Stimulated activated memory B cell treated with anti-CD40 and anti-IgM and Interleukin-4, amounts not matched to agents 10 μg/mL and 1 μg/mL and 100 μg/mL, for 72 hours (primary cell): ENCODE measurements around the gene ISX.

Experiments used
- ATAC-seq: fragments of 150-1000 bp; cut with Tn5 transposase; 2 replicates; pipeline ENCODE4 v1.10.0; 2021
- H3K27ac Mint-ChIP-seq: one replicate; pipeline ENCODE4 v1.8.0; 2022; ENCODE audit warnings: mild to moderate bottlenecking, mixed read lengths
- H3K27me3 Mint-ChIP-seq: one replicate; pipeline ENCODE4 v1.8.0; 2022; ENCODE audit warnings: mixed read lengths
- H3K36me3 Mint-ChIP-seq: one replicate; pipeline ENCODE4 v1.8.0; 2022; ENCODE audit warnings: mixed read lengths
- H3K4me1 Mint-ChIP-seq: one replicate; pipeline ENCODE4 v1.8.0; 2022; ENCODE audit warnings: mixed read lengths
- H3K4me3 Mint-ChIP-seq: one replicate; pipeline ENCODE4 v1.8.0; 2022; ENCODE audit warnings: mild to moderate bottlenecking, moderate library complexity, mixed read lengths
- H3K9me3 Mint-ChIP-seq: one replicate; pipeline ENCODE4 v1.8.0; 2022; ENCODE audit warnings: mixed read lengths

Gene ISX

DNA sequence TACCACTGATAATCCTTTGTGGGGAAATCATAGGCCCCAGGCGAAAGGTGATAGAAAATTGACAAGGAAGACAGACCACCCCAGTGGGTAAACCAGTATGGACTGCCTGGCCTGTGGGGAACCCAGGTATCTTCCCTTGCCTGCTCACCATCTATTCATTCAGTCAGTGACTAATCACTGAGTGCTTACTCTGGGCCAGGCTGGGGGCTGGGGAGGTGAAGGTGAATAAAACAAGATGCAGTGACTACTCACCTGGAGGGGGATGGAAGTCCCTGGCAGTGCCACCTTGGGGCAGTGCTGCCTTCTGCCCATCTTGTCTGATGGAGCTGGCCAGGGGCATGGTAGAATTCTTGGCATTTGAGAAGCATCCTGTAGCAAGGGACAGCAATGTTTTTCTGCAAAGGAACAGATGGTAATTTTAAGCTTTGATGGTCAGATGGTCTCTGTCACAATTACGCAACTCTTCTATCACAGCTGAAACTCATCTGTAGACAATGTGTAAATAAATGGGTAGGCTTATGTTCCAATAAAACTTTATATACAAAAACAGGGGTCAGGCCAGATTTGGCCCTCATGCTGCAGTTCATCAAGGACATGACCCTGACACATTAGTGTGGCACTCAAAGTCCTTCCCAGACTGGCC, 4.6 kb downstream of the ISX start:
- H3K27ac Mint-ChIP-seq = no peak overlapping the region
- H3K9me3 Mint-ChIP-seq = no peaks in the 10 kb centered on the region
- H3K36me3 Mint-ChIP-seq = no peaks in the 10 kb centered on the region
- H3K4me3 Mint-ChIP-seq = no peak overlapping the region
- no peaks in the 10 kb centered on the region for H3K27me3 Mint-ChIP-seq
- no peaks in the 10 kb centered on the region for H3K4me1 Mint-ChIP-seq
- no peak for ATAC-seq

DNA sequence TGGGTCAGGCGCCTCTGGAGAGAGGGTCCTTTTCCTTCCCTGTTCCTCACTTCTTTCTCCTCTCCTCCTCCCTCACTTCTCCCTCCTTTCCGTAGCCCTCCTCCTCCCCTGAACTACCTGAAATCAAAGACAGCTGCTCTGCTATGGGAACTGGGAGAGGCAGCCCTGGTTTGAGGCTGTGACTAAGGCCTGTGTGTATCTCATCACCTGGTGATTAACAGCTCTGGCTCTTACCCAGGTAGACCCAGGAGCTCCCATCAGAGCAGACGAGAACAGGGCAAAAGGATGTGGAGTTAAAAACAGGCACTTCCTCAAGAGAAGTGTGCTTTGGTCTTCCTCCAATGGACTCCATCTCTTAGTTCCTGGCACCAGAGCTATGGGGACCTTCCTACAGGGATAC, 5.8 kb downstream of the ISX start:
- Mint-ChIP-seq H3K4me1 (no peaks in the 10 kb centered on the region), H3K4me3 (no peak overlapping the region), H3K36me3 (no peaks in the 10 kb centered on the region), H3K27ac (no peak overlapping the region), H3K27me3 (peaks cover 9% of the 10 kb centered on the region), H3K9me3 (no peaks in the 10 kb centered on the region)
- no peak for ATAC-seq

DNA sequence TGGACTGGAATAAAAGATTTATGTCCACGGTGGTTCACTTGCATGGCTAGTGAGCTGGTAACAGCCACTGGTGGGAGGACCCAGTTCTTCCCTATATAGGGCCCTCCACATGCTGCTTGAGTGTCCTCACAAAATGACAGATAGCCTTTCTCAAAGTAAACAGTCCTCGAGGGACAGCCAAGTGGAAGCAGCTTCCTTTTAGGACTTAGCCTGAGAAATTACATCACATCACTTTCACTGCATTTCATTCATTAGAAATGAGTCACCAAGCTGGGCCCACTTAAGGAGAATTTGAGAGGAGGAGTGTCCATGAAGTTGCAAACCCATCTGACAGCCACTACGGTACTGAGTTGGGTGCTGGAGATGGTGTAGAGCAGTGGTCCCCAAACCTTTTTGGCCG, 7.0 kb downstream of the ISX start:
- Mint-ChIP-seq H3K36me3 (no peaks in the 10 kb centered on the region), H3K27ac (no peak overlapping the region), H3K9me3 (no peaks in the 10 kb centered on the region), H3K4me1 (no peaks in the 10 kb centered on the region), H3K27me3 (peaks cover 20% of the 10 kb centered on the region), H3K4me3 (no peak overlapping the region)
- ATAC-seq = no peak

DNA sequence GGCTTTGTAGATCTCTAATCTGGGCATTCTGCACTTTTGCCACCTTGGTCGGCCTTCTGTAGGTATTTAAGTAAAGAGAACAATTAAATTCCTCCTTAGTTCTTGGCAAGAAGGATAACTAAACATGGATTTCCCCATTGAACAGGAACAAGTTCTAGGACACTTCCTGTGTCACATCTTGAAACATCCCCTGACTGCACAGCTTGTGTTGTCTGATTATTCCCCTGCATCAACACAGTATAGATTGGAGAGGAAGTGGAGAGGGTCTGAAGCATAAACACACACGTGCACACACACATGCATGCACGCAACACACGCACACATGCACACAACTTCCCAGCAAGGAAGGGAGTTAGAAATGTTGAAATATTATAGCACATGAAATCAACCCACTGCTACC, 8.6 kb downstream of the ISX start:
- ATAC-seq = no peak
- H3K36me3 Mint-ChIP-seq = no peaks in the 10 kb centered on the region
- no peak overlapping the region for H3K27ac Mint-ChIP-seq
- peaks cover 25% of the 10 kb centered on the region for H3K27me3 Mint-ChIP-seq
- no peaks in the 10 kb centered on the region for H3K4me1 Mint-ChIP-seq
- no peaks in the 10 kb centered on the region for H3K9me3 Mint-ChIP-seq
- no peak overlapping the region for H3K4me3 Mint-ChIP-seq

DNA sequence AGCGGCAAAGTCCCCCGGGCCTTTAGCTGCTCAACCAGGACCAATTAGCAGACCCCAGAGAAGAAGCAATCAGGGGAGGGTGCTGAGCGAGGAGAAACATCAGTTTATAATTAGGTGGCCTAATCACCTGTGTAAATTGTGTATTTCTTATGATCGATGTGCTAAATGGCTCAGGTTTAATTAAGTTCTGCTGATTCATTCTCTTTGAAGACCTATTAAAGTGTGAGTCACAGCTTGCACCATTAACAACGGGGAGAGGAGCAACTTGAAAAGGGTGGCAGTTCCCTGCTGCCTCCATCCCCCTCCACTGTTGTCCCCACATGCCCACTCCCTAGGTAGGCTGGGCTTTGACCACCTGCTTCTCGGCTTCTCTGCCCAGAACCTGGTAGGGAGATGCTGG, 10.7 kb downstream of the ISX start:
- no peak overlapping the region for H3K27ac Mint-ChIP-seq
- no peaks in the 10 kb centered on the region for H3K36me3 Mint-ChIP-seq
- peaks cover 25% of the 10 kb centered on the region for H3K27me3 Mint-ChIP-seq
- no peaks in the 10 kb centered on the region for H3K4me1 Mint-ChIP-seq
- no peaks in the 10 kb centered on the region for H3K9me3 Mint-ChIP-seq
- ATAC-seq = no peak
- H3K4me3 Mint-ChIP-seq = no peak overlapping the region

DNA sequence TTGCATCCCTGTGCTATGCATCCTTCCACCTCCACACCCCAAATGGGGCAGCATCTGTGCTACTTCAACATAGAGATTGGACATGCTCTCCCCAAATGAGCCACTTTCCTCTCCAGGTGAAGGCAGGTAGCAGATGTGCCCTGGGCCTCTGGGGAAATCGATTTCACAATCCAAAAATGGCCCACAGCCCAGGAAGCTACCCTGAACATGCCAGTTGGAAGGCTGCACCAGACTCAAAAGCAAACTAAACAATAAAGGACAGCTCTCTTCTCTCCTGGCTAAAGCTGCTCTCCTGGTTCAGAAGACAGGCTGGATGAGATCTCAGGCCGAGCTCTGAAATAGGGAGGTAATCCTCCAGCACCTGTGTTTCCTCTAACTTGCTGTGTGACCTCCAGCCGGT, 19.7 kb downstream of the ISX start:
- no peak overlapping the region for H3K27ac Mint-ChIP-seq
- no peaks in the 10 kb centered on the region for H3K4me1 Mint-ChIP-seq
- H3K36me3 Mint-ChIP-seq = no peaks in the 10 kb centered on the region
- ATAC-seq = no peak
- H3K4me3 Mint-ChIP-seq = no peak overlapping the region
- peaks cover 9% of the 10 kb centered on the region for H3K9me3 Mint-ChIP-seq
- H3K27me3 Mint-ChIP-seq = peaks cover 30% of the 10 kb centered on the region

DNA sequence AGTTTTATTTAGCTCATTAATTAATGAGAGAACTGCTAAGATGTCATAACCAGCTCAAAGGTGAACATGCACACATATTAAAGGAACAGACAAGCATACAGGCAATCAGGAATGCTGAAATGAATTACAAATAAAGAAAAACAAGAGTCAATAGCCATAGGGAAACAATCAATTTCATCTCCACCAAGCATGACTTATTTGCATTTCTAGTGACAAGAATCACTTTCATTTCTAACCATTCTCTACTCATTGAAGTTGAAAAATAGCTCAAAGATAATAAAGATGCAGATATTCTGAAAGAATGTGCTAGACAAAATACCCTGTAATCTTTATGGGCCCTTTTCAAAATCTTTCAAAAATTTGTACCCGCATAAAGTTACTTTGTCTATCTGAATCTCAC, 23.2 kb downstream of the ISX start:
- no peaks in the 10 kb centered on the region for H3K4me1 Mint-ChIP-seq
- no peaks in the 10 kb centered on the region for H3K36me3 Mint-ChIP-seq
- peaks cover 5% of the 10 kb centered on the region for H3K9me3 Mint-ChIP-seq
- no peak overlapping the region for H3K27ac Mint-ChIP-seq
- peaks cover 41% of the 10 kb centered on the region for H3K27me3 Mint-ChIP-seq
- ATAC-seq = no peak
- no peak overlapping the region for H3K4me3 Mint-ChIP-seq

DNA sequence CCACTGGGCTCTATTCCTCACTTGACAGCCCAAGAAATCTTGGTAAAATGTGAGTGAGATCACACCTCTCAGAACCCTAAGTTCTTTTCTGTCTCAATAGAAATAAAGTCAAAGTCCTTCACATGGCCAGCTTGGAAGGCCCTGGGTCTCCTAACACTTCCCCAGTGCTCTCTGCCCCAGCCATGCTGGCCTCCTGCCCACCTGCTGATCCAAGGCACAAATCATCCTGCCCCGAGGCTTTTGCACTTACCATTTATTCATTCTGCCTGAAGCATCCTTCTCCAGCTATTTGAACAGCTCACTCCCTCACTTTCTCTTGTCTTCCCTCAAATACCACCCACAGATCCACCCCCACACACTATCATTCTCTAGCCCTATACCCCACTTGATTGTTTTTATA, 26.4 kb downstream of the ISX start:
- H3K27ac Mint-ChIP-seq = no peak overlapping the region
- no peaks in the 10 kb centered on the region for H3K4me1 Mint-ChIP-seq
- H3K9me3 Mint-ChIP-seq = peaks cover 5% of the 10 kb centered on the region
- H3K36me3 Mint-ChIP-seq = no peaks in the 10 kb centered on the region
- peaks cover 37% of the 10 kb centered on the region for H3K27me3 Mint-ChIP-seq
- no peak overlapping the region for H3K4me3 Mint-ChIP-seq
- ATAC-seq = no peak

DNA sequence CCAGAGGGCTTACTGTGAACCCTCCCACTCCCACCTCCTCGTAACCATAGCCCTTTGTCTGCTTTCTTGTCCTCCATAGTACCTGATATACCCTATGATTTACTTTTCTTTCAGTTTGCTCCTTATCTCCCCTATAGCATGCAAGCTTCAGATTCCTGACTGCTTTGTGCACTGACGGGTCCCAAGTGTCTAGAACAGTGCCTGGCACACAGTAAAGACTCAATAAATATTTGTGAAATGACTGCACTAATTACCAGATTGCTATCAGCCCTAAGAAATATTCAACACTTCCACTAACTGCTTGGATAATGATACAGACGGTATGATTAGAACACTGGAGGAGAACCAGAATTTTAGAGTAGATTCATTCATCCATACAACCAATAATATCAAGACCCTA, 33.0 kb downstream of the ISX start:
- Mint-ChIP-seq H3K9me3 (no peaks in the 10 kb centered on the region), H3K27me3 (peaks cover 20% of the 10 kb centered on the region), H3K36me3 (no peaks in the 10 kb centered on the region), H3K27ac (no peak overlapping the region), H3K4me3 (no peak overlapping the region), H3K4me1 (no peaks in the 10 kb centered on the region)
- ATAC-seq = no peak

DNA sequence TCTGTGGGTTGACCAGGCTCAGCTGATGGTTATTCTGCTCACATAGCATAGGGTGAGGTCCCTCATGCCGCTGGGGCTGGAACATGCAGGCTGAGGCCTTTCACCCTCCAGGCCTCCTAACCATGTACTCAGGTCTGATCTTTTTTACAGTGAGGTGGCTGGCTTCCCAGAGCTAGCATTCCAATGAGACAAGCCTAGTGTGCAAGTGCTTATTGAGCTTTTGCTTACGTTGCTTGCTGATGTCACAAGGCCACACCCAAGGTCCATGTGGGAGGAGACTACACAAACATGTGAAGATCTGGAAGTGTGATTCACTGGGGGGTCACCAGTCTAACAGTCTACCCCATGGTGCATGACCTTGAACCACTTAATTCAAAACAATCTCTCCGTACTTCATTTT, 33.9 kb downstream of the ISX start:
- H3K4me1 Mint-ChIP-seq = no peaks in the 10 kb centered on the region
- H3K27me3 Mint-ChIP-seq = peaks cover 14% of the 10 kb centered on the region
- no peak overlapping the region for H3K4me3 Mint-ChIP-seq
- H3K36me3 Mint-ChIP-seq = no peaks in the 10 kb centered on the region
- no peak for ATAC-seq
- no peaks in the 10 kb centered on the region for H3K9me3 Mint-ChIP-seq
- no peak overlapping the region for H3K27ac Mint-ChIP-seq

DNA sequence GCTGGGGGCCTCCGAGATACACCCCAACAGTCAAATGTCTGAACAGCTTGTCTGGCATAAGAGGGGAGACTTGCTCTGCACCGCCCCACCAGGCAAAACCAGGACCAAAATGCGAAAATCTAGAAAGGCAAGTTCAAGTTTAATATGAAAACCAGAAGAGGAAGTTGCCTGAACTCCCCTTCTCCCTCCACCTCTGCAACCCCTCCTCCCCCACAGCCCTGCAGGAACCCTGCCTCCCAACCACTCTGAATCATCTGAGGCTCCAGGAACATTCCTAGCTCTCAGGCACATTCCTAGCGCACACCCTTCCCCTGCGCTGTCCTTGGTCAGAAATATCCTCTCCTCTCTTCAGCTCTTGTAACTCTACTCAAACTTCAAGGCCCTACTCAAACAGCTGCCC, 36.7 kb downstream of the ISX start:
- Mint-ChIP-seq H3K27me3 (peaks cover 9% of the 10 kb centered on the region), H3K36me3 (peaks cover 1% of the 10 kb centered on the region), H3K4me3 (no peak overlapping the region), H3K4me1 (no peaks in the 10 kb centered on the region), H3K27ac (no peak overlapping the region), H3K9me3 (peaks cover 1% of the 10 kb centered on the region)
- ATAC-seq = no peak

DNA sequence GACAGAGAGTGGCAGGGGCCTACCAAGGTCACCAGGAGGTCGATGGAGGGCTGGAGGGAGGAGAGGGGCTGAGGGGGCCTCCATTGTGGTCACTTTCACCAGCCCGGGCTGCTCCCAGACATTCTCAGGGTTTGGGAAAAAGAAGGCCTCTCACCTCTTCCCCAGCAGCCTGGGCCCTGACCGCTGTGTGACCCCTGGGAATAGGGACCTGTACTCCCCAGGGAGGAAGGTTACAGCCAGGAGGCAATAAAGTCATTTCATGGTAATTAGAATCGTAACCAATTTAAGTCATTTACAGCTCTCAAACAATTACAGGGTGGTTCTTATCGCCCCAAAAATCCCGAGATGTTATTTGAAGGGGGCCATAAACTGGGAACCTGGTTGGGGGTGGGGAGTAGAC, 37.8 kb downstream of the ISX start:
- peaks cover 5% of the 10 kb centered on the region for H3K36me3 Mint-ChIP-seq
- ATAC-seq = no peak
- no peak overlapping the region for H3K4me3 Mint-ChIP-seq
- H3K4me1 Mint-ChIP-seq = no peaks in the 10 kb centered on the region
- no peak overlapping the region for H3K27ac Mint-ChIP-seq
- peaks cover 4% of the 10 kb centered on the region for H3K9me3 Mint-ChIP-seq
- peaks cover 16% of the 10 kb centered on the region for H3K27me3 Mint-ChIP-seq

DNA sequence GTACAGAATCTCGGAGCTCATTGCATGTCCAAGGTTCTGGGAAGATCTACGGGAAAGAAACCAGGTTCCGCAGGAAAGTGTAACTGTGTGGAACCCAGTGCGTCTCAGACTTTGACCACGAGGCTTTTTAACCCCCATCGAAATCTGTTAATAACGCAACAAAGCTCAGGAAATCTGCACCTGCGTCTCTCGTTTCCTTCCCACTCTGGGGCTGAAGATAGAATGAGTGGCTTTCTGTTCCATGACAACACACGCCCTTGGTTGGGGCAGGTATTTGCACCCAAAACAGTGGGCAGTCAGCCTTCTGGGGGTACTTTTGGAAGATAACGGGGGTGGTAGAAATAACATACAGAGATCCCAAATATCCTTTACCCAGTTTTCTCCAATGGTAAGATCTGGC, 38.5 kb downstream of the ISX start:
- Mint-ChIP-seq H3K27me3 (peaks cover 23% of the 10 kb centered on the region), H3K36me3 (peaks cover 5% of the 10 kb centered on the region)
- ATAC-seq = no peak

DNA sequence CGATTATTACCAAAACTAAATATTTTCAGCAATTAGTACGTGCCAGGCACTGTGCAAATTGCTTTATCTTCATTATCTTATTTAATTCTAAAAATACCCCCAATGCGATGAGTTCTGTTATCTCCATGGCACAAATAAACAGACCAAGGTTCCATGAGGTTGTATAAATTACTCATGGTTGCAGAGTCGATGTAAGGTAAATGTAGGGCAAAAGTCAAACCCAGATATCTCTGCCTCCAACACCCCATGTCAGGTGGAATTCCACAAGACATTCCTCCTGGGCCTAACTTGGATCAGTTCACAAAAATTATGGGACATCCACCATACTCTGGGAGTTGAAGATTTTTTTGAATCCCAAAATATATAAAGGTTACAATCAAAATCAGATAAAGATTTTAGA, 43.7 kb downstream of the ISX start:
- H3K9me3 Mint-ChIP-seq = peaks cover 4% of the 10 kb centered on the region
- no peak overlapping the region for H3K4me3 Mint-ChIP-seq
- H3K27me3 Mint-ChIP-seq = peaks cover 56% of the 10 kb centered on the region
- no peak for ATAC-seq
- H3K36me3 Mint-ChIP-seq = peaks cover 5% of the 10 kb centered on the region
- H3K27ac Mint-ChIP-seq = no peak overlapping the region
- H3K4me1 Mint-ChIP-seq = no peaks in the 10 kb centered on the region

More for the DNA sequence above, 38.5 kb downstream of the ISX start:
- Mint-ChIP-seq H3K4me3 (no peak overlapping the region), H3K9me3 (peaks cover 4% of the 10 kb centered on the region), H3K4me1 (no peaks in the 10 kb centered on the region), H3K27ac (no peak overlapping the region)

DNA sequence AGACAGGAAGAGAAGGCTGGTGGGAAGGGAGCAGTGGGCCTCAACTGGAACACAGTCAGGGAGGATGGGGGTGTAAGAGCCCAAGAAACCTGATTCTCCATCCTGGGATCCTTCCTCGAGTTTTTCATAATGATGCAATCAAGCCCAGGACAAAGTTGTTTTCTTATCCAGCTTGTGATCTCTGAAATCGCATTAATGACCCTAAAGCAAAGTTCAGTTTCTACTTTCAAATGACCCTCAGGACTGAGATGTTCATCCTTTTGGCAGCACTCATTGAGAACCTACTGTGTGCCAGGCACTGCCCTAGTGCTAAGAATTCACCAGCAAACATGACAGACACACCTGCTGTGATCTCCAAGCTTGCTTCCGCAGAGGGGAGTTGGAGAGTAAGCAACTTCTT, 45.3 kb downstream of the ISX start:
- no peak for ATAC-seq
- peaks cover 4% of the 10 kb centered on the region for H3K9me3 Mint-ChIP-seq
- no peak overlapping the region for H3K4me3 Mint-ChIP-seq
- H3K27ac Mint-ChIP-seq = no peak overlapping the region
- H3K36me3 Mint-ChIP-seq = peaks cover 5% of the 10 kb centered on the region
- peaks cover 56% of the 10 kb centered on the region for H3K27me3 Mint-ChIP-seq
- no peaks in the 10 kb centered on the region for H3K4me1 Mint-ChIP-seq

DNA sequence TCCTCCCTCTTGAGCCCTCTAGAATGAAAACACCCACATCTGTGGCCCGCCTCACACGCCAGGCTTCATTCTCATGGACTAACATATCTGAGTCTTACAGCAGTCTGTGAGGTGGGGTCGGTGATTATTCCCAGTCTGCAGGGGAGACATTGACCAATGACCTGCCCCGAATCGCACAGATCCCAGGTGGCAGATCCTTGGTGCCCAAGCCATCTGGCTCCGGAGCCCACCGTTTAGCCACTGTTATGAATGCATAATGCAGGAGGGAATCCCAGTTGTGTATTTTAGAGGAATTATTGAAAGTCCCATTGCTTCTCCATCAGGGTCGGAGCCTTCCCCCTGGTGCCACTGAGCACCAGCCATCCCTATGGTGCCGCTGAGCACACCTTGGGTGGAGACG, 47.4 kb downstream of the ISX start:
- Mint-ChIP-seq H3K36me3 (no peaks in the 10 kb centered on the region), H3K4me3 (no peak overlapping the region), H3K9me3 (no peaks in the 10 kb centered on the region), H3K27me3 (peaks cover 44% of the 10 kb centered on the region), H3K4me1 (no peaks in the 10 kb centered on the region), H3K27ac (no peak overlapping the region)
- ATAC-seq = no peak
